ENCODE measurements around the gene HRH3.

DNA sequence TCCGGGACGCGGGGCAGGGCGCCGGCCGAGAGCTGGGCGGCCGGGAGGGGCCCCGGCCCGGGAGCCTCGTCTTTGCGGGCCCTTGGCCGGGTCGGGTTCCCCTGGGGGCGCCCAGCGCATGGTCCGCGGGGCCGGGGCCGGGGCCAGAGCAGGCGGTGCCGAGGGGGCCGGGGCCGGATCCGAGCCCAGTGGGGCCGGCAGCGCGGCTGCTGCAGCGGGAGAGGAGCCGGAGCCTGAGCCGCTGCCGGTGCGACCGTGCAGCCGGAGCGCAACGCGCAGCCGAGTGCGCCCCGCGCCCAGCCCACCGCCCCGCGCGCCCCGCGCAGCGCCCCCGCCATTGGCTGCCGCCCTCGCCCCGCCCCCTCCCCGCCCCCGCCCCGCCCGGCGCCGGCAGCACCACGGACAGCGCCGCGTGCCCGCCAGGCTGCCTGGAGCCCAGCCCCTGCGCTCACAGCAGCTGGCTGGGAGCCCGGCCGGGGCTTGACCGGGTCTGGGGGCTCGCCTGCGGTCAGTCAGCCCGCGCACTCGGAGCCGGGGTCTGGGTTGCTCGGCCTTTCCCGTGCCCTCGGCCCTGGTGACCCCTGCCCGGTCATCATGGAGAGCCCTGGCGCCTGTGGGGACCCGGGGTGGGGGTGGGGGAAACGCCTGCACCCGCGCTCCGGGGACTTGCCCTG, at the start of gene HRH3:
- TF ChIP-seq, protein P1, sequence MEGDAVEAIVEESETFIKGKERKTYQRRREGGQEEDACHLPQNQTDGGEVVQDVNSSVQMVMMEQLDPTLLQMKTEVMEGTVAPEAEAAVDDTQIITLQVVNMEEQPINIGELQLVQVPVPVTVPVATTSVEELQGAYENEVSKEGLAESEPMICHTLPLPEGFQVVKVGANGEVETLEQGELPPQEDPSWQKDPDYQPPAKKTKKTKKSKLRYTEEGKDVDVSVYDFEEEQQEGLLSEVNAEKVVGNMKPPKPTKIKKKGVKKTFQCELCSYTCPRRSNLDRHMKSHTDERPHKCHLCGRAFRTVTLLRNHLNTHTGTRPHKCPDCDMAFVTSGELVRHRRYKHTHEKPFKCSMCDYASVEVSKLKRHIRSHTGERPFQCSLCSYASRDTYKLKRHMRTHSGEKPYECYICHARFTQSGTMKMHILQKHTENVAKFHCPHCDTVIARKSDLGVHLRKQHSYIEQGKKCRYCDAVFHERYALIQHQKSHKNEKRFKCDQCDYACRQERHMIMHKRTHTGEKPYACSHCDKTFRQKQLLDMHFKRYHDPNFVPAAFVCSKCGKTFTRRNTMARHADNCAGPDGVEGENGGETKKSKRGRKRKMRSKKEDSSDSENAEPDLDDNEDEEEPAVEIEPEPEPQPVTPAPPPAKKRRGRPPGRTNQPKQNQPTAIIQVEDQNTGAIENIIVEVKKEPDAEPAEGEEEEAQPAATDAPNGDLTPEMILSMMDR (IDR thresholded peaks at IDR 0.05; ENCODE audit: low read depth, low read length), result no peak
- TF ChIP-seq POLR2A (IDR thresholded peaks at IDR 0.05; ENCODE audit: extremely low read depth, insufficient read length), result no peak
- TF ChIP-seq, protein P2, sequence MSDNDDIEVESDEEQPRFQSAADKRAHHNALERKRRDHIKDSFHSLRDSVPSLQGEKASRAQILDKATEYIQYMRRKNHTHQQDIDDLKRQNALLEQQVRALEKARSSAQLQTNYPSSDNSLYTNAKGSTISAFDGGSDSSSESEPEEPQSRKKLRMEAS (IDR thresholded peaks at IDR 0.05; ENCODE audit: low read depth, low read length), result no peak
